RKO (cell line): ENCODE data around the gene PTPRJ.
A peak's percentile ranks its signal among the peaks of the same experiment; 100 is the strongest.
"Not testable (repeated sequence)": the region's sequence is repeated elsewhere in the genome, so short reads cannot be mapped to it uniquely, and the experiment has no call there.

Source experiments
- DNase-seq: peaks from one replicate; pipeline ENCODE4 v3.0.0-alpha.2; 2016; ENCODE audit warnings: low spot score

The PTPRJ gene

DNA sequence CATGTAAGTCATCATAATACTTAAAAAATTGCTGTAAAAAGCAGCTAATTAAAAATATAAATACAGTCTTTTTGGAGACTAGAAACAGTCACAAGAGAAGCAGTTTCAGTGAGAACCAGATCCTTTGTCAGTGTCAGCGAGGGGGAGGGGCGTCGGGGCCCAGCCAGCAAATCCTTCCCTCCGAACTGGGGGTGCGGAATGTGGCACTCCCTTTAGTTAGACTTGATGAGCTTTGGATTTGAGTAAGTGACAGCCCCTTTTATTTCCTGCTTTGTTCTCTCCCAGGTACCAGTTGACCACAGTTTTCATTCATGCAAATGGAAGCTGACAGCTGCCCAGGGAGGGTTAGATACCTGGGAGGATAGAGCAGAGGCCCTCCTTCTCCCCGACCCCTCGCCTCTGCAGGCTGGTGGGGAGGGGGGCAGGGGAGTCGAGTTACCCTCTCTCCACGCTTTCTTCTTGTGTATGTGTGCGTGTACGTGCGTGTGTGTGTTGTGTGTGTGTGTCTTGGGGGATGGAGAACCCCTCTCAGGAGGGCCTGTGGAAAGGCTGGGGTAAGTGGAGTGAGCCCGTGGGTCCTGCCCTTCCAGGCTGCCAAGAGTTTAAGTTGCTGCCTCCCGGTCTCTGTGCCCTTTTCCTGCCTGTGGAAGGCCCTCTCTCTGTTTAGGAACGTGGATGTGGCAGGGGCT, 38.3 kb downstream of the PTPRJ start:
- no peak for DNase-seq

DNA sequence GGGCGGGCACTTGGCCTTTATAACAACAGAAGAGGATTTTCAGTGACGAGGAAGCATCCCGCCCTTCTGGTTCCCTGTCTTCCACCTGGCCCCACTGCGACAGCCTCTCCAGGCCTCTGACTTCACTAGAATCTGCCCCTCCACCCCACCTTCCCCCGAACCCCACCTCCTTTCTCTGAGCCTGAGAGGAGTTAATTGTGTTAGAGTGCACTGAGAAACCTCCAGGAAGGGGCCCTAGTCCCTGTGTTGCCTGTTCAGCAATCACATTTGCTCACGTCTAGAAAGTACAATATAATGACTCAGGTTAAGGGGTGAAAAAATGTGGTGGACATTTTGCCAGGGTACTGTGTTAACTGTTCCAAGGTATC, 38.8 kb downstream of the PTPRJ start:
- DNase-seq = no peak

DNA sequence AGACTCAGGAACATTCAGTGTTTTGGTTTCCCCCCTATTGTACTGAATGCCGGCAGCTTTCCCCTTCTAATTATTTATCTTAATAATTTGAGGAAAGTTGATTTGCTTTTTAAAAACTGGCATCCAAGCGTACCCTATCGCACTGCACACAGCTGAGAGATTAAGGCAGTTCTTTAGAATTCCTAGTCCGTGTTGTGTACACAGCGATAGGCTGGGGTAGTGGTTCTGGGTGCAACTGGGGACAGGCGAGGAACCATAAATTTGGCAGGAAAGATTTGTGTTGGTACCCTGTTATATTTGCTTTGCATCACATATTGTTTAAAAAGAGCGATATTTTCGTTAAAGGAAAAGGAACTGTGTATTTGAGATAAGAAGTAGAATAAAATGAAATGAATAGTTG, 39.2 kb downstream of the PTPRJ start:
- no peak for DNase-seq

DNA sequence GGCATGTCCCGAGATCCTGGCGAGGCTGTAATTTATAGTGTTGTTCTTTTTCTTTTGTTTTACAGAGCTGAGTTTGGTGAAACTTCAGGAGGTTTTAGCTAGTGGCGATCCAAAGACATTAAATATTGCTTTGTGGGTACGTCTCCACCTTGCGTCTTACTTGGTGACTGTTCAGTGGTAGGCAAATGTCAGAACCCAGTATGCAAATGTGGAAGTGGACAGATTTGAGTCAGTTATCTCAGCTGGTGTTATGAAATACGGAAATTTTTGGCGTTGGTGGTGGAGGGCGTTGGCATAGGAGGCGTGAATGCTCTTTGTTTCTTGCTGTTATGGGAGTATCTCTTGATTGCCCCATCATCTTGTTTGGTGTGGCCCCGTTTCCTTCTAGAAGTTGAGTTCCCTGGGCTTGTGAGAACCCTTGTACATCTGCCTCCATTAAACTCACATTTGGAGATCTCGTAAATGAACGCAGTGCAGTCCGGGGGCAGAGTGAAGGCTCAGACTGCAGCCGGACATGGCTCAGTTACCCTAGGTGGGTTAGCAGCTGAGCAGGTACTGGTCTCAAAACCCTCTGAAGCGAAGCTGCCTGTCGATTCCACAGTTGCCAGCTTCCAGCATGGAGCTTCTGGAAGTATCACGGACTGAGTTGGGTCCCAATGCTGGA, 39.9 kb downstream of the PTPRJ start:
- DNase-seq = no peak

DNA sequence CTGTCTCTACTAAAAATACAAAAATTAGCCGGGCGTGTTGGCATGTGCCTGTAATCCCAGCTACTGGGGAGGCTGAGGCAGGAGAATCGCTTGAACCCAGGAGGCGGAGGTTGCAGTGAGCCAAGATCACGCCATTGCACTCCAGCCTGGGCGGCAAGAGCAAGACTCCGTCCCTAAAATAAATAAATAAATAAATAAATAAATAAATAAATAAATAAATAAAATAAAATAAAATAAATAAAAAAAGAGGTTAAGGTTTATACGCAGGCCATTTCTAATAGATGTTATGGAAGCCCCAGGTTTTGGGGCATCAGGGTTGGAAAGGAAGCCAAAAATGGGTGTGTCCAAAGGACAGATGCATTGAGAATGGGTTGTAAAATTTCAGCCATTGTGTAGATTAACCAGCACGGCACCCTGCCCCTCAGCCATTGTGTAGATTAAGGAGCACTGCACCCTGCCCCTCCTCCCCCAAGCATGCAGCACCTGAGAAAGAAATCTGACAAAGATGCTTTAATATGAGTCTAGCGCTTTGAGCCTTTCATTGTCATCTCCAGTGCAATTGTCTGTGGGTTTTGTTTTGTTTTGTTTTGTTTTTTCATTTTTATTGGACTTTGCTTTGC, 41.0 kb downstream of the PTPRJ start:
- not testable (repeated sequence) for DNase-seq

DNA sequence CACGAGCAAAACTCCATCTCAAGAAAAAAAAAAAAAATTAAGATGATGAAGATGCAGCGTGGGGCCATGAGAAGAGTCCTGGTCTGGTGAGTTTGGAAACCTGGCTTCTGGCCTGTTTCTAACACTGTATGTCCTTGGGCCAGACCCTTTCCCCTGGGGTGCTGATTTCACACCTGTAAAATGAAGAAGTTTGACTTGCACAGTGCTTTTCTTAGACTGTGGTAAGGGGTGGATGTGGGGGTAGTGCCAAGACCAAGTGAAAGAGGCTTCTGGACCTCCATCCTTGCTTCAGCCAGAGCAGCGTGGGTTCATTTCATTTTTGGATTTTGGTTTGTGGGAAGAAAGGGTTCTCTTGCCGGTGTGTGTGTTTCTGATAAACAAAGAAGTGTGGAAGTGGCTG, 42.1 kb downstream of the PTPRJ start:
- no peak for DNase-seq

DNA sequence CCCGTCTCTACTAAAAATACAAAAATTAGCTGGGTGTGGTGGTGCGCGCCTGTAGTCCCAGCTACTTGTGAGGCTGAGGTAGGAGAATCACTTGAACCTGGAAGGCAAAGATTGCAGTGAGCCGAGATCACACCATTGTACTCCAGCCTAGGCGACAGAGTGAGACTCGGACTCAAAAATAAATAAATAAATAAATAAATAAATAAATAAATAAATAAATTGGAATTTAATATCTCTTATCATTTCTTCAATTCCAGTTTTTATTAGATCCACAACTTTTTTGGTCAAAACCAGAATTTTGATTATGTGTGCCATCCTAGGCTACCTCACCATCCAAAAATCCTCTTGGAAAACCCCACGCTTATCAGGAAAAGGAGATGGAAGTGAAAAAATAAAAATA, 43.2 kb downstream of the PTPRJ start:
- not testable (repeated sequence) for DNase-seq

DNA sequence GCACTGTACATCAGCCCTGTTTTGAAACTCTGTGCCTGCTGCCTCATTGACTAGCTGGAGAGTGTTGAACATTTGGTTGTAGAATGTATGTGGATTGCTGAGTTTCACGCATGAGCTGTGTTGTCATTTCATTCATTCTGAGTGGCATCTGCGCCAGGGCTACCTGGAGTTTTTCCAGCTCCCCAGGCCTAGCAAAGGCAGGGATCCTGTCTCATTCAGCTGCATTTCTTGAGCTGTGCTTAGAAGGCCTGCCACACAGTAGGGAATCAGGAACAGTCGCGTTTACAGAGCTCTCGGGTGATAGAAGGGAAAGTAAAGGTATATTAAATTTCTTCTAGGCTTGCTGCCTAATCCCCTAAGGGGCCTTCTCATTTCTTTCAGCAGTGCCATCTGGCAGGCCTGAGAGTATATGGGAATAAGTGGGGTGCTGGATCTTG, 44.3 kb downstream of the PTPRJ start:
- no peak for DNase-seq

DNA sequence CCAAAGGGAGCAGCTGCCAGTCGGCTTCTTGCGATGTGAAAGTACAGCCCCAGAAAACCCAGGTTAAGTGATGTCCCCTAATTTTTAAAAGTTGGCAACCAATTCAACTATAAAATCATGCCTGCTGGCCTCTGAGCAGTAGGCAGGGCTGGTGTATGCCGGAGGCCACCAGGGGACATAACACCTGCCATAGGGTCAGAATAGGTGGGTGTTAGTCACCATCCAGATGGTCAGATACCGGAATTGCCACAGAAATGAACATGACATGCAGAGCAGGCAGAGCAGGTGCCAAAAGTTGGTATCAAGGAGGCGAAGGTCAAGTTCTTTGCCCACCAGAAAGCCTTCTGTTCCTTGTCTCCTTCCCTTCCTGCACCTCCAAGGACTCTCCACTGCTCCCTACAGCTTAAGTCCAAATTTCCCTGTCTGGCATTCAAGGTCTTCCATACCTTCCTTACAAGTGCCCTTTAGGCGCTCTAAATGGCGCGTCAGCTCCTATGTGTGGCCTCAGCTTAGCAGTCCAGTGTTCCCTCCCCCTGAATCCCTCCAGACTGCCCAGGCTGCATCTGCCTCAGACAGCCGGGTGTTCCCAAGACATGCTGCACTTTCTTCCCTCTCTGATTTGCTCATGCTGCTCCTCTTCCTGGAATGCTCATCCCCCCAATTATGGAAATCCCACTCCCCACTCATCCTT, 45.1 kb downstream of the PTPRJ start:
- no peak for DNase-seq

DNA sequence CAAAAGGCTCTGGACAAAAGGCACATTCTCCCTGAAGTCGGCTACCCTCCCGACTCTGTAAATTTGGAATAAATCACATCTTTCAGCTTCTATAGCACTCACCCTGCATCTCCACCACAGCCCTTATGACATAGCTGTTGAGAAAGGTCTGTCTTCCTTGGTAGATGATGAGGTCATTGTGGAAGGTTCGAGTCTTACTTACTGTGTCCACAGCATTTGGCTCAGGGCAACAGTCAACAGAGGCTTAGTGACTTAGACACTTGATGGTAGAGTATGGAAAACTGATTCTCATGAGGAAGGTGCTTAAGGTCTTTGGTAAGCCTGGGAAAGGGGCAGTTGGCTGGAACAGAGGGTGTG, 45.6 kb downstream of the PTPRJ start:
- no peak for DNase-seq

DNA sequence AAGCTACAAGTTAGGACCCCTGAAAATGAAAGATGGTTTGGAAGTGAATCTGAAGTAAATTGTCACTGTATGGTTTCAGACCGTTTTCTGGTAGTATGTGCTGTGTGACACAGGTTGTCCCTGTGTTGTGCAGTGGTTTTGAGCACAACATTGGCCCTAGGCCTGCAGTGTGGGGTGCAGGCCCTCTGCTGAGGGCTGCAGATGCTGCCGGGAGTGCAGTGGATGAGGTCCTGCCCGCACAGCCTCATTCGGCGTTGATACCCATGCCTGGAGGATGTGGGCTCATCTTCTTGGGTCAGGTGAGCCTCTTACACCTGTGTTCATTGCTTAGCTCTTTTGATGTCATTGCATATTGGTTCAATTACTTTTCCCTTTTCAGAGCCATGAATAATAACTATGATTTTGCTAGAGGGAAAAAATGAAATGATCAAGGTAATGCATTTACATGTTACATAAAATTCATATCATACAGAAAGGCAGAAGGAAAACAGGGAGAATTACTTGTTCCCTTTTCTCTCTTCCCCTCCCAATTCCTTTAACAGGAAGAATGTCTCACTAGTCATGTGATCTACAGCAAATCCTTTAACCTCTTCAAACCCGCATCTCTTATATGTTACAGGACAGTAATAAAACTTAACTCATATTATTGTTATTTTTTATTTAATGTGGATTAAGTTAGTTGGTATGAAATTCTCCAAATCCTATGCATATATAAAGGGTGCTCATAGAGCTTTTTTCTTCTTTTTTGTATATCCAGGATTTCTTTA, 48.7 kb downstream of the PTPRJ start:
- peak; percentile 15 for DNase-seq

DNA sequence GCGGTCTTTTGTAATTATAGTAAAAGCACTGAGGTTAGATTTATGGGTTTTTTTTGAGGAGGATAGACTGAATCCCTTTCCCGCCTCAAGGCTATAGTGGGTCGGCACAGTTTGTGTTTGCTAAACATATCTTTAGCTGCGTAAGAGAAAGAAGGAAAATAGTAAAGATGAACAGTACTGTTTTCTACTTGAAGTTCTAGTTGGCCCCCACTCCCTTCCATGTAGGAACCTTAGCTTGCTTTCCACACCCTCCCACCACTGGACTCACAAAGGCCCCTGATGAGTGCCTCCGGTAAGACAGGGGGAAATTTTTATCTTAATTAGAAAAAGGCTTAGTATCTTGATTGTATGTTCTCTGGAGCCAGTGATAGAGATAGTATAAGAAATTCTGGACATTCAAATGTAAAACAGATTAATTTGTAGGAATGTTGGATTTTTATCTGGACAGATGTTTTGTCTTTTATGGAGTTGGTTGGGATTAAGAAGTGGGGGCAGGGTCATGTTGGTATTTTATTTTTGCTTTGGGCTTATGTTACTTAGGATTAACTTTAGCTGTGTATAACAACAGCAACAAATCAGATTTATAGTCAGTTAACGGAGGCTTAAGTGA, 49.4 kb downstream of the PTPRJ start:
- no peak for DNase-seq

DNA sequence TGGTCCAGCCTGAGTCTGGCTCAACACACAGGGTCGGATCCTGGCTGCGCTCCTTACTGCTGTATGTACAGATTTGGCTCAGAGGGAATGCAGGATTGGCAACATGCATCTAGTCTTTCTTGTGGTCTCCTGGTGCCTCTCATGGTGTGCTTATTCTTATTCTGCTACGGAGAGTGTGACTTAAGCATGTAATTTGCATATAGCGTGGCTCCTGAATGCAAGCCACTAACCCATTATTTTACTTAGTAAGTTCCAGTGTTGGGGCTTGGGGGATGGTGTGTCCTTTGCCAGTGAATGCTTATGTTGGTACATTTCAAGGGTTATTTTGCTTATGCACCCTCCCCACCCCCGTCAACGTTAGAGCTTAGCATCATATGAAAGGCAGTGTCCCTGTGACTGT, 51.2 kb downstream of the PTPRJ start:
- no peak for DNase-seq

DNA sequence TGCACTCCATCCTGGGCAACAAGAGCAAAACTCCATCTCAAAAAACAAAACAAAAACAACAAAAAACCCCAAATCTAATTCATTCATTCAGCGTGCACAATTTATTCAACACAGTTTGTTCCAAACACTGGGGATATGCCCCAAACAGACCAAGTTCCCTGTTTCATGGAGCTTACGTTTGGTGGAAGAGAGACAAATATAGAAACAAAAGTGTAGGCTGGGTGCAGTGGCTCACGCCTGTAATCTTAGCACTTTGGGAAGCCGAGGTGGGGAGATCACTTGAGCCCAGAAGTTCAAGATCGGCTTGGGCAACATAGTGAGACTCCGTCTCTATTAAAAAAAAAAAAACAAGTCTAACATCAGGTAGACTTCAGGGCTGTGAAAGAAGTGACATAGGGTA, 52.4 kb downstream of the PTPRJ start:
- DNase-seq = no peak

DNA sequence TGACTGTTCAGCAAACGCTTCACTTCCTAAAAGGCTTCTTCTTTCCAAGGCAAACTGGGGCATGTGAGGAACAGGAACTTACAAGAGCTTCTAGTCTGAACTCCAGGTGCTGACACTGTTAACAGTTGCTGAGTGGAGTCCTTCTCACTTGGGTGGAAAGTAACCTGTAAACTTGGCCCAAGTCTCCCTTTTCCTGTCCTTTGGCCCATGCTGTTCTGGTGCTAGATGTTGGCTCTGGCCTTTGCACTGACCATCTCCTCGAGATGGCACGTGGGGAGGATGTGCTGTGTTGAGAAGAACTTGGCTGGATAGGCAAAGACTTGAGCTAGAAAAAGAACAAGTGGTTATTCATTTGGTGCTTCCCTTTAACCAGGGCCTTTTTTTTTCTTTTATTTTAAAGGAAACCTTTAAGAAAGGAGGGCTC, 53.6 kb downstream of the PTPRJ start:
- DNase-seq = no peak

DNA sequence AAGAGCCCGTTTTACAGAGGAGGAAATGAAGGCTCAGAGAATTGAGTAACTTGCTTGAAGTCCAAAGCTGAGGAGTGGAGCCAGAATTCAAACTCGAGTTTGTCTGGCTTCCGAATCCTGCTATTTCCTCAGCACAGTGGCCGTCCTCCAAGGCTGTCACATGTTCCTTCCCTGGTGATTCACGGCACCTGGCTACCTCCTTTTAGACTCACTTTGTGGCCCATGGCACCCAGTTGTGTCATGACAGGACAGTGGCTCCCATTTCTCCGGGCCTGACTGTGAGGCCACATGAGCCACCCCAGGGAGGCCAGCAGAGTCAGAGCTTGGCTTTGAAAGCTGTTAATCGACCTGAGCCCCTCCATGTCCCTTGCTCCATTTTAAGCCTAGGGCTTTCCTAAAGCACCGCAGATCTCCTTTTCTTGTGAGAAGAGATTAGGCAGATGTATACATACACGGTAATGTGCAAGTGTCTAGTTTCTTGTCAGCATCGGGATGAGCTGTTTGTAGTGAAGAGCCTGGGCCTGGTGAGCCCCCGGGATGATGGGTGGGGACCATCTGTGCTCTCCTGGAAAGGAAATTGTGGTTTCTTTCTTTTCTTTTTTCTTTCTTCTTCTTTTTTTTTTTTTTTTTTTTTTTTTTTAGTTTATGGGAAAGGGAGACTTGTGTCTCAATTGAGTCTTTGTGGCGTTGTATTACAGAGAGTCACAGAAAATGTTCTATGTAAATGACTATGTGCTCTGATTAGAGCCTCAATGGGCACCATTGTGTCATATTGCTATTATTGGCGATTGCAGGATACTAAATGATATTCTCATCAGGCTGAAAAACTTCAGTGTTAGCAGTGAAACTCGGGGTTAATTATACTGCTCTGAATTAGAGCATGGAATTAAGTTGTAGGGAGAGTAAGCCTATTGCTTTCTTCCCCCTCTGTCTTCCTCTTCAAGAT, 54.8 kb downstream of the PTPRJ start:
- DNase-seq = no peak

DNA sequence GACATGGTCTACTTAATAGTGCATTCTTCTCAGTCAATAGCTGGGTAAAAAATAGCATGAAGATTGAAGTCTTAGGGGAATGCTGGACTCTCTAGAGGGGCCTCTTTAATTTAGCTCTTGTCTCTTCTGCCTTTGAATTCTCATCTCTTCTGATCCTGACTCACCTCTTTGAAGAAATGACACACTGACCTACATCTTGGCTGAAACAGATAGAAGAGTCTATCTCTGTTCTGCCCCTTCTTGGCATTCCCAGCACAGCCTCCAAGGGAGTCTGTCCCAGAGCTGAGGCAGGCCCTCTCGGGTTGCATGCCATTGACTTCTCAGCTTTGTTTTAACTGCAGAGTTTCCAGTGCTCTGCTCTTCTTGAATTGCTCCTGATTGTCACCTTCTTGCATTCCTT, 55.7 kb downstream of the PTPRJ start:
- no peak for DNase-seq

DNA sequence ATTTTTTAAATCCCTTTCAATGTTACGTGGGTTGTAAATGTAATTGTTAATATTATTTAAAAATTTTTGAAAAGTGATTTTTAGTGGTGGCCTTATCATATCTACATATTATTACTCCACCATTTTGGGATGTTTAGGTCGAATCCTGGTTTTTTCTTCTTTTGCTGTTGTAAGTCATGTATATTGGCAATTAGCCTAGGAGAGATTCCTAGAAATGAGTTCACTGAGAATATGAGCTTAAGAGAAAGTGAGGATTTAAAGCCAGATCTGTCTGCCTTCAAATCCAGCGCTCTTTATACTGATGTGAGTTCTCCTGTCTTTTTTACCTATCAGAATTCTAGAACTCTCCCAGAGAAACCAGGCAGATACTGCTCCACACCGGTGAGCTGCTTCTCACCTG, 56.1 kb downstream of the PTPRJ start:
- no peak for DNase-seq

DNA sequence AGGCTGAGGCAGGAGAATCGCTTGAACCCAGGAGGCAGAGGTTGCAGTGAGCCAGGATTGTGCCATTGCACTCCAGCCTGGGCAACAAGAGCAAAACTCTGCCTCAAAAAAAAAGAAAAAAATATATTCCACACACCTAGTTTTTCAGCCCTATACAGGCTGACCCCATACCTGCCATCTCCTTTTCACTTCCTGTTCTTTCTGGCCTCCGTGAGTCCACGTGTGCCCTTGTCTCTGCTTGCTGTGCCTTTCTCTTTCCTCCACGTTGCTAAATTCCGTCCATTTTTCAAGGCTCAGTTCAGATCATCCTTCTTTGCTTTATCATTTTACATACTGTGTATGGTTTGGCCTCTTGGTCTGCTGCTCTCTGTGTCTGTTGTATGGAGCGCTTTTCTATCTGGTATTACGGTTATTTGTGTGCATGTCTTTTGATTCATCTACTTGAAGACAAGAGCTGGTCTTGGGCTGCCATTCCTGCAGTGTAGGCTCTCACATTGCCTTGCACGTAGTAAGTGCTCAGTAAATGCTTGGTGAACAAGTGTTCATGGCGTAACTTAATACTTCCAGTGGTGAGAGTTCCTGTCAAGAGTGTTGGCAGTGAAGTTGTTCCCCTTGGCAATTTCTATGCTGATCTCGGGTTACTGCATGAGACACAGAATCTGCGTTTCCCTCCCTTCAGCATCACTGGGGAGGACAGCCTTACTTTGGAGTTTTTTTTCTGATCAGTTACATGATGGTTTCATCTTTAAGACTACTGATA, 57.5 kb downstream of the PTPRJ start:
- DNase-seq = no peak
